Islet precursor cell (in vitro differentiated cells): ENCODE results near the gene MTMR10.
A peak's percentile ranks its signal among the peaks of the same experiment; 100 is the strongest.

ENCODE experiments used
- DNase-seq: peaks from one replicate; pipeline ENCODE4 v3.0.0-alpha.2; 2018

The MTMR10 gene

DNA sequence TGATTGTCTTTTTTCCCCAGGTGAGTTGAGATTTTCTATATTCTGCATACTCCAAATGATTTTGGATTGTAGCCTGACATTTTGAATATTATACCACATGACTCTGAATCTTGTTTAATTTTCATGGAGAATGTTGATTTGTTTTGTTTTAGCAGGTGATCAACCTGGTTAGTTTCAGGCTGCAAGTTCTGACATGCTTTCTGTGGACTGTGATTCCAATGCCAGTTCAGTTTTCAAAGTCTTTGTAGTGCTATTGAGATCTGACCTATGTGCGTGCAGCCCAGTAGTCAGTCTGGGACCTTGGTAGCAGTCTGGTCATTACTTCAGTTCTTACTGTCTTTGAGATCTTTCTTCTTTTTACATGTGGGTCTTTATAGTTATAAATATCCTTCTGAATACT, 18.6 kb upstream of the MTMR10 start:
- no peak for DNase-seq

- no peak for DNase-seq
Measured at GRCh38 chr15:31005660-31006059, 14.2 kb upstream of the MTMR10 start.

GRCh38 chr15:31004220-31004733, 12.8 kb upstream of the MTMR10 start:
- DNase-seq, result peak; percentile 53

GRCh38 chr15:31001702-31002101, 10.3 kb upstream of the MTMR10 start:
- DNase-seq, result no peak

DNA sequence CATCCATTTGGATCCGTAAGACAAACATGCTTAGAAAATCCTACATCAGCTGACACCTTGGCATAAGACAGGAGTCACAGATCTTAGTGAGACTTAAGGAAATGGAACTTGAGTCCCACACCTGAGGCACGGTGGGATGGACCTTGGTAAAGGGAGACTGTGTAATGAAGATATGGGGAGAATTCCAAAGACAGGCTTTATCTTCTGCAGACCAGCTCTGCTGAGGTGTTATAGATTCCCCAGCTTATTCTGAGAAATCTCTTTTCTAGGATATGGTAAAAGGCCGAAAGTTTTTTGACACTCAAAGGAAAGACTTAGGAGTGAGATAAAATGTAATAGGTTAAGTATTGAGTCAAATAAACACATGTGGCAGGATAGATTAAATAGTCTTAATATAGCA, 8.3 kb upstream of the MTMR10 start:
- DNase-seq, result no peak

GRCh38 chr15:30997270-30997669, 5.8 kb upstream of the MTMR10 start:
- no peak for DNase-seq

GRCh38 chr15:30992249-30992864, 929 bp upstream of the MTMR10 start:
- DNase-seq, result no peak

- no peak for DNase-seq
Measured at GRCh38 chr15:30990446-30991254, 778 bp downstream of the MTMR10 start.

GRCh38 chr15:30990036-30990435, 1.4 kb downstream of the MTMR10 start:
- no peak for DNase-seq

DNA sequence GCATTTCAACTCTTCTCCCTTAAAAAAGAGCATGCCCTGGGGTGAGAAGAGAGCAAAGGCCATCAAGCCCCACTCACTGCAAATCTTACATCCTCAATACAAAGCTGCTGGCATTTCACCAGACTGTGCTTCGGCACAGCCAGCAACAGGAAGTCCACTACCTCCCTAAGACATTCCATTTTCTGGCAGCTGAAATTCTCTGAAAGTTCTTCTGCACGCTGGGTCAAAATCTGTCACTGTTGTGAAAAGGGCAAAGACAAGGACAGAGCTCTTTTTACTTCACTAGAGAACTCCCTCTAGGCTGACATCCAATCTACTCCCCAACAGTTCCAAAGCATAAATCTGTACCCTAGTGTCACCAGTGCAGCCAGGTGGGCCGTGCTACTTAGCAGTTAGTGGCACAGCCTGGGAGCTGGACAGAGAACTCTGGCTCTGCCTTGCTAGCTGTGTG, 6.3 kb downstream of the MTMR10 start:
- DNase-seq, result no peak

GRCh38 chr15:30984542-30984941, 6.9 kb downstream of the MTMR10 start:
- no peak for DNase-seq

- no peak for DNase-seq
Measured at GRCh38 chr15:30984118-30984517, 7.3 kb downstream of the MTMR10 start.

DNA sequence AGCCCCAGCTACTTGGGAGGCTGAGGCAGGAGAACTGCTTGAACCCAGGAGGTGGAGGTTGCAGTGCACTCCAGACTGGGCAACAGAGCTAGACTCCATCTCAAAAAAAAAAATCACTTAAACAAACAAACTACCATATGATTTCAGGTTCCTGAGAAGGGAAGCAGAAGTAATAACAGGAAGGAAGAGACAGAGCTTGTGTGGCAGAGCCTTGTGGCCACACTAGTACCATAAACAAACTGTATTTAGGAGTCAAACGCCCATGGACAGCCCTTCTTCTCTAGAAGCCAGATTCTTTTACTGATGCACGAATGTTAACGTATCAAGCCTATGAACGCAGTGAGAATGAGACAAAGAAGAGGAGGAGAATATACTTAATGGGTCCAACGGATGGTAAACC, 12.0 kb downstream of the MTMR10 start:
- DNase-seq, result no peak

DNA sequence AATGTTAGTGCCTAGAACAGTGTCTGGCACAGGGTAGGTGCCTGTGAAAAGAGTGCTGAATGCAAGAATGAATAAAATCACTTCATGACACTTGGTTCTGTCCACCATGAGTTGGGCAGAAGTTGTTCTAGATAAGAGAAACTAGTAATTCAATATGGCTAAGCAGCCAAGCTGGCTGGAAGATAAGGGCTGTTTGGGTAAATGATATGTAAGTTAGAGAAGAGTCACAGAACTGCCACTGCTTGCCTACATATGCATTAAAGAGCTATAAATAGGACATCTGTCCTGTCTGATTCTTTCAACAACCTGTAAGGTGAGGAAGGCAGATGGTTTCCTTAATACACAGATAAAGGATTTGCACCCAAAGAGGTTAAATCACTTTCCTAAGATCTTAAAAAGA, 13.1 kb downstream of the MTMR10 start:
- DNase-seq, result no peak

GRCh38 chr15:30974112-30974511, 17.3 kb downstream of the MTMR10 start:
- DNase-seq, result no peak

DNA sequence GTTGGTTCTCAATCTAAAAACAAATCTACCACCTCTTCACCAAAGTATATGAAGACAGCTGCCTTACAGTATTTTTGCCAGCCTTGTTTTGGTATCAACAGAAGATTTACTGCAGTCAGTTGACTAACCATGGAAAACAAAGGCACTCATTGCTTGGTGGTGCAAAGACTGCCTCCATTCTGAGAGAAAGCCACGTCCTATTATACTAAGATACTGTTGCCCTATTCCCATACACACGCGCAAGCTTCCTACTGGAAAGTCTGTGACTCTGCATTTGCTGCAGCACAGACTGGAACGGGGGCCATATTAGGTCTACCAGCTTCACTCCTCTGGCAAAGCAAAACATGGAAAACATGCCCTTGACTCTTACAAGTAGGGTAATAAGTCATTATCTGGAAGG, 18.0 kb downstream of the MTMR10 start:
- DNase-seq, result no peak

GRCh38 chr15:30969724-30970123, 21.7 kb downstream of the MTMR10 start:
- DNase-seq, result no peak

- no peak for DNase-seq
Measured at GRCh38 chr15:30963681-30964080, 27.7 kb downstream of the MTMR10 start.

GRCh38 chr15:30962659-30963058, 28.8 kb downstream of the MTMR10 start:
- no peak for DNase-seq

DNA sequence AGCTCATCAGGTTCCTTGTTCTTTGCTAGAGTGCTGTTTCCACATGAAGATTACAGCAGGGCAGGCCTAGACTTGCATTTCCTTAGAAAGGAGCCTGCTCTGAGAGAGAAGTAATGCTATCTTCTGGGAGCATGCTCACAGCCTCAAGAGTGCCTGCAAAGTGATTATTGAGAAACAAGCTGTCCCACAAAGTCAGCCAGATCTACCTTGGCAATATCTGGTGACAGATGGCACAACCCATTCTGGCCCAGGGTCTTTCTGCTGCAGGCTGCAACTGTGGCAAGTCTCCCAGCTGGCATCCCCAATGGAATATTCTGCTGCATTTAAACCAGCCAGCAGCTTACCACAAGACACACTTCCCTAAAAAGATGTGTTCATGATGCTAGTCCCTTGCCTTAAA, 29.3 kb downstream of the MTMR10 start:
- no peak for DNase-seq

GRCh38 chr15:30958219-30958618, 33.2 kb downstream of the MTMR10 start:
- DNase-seq, result no peak

DNA sequence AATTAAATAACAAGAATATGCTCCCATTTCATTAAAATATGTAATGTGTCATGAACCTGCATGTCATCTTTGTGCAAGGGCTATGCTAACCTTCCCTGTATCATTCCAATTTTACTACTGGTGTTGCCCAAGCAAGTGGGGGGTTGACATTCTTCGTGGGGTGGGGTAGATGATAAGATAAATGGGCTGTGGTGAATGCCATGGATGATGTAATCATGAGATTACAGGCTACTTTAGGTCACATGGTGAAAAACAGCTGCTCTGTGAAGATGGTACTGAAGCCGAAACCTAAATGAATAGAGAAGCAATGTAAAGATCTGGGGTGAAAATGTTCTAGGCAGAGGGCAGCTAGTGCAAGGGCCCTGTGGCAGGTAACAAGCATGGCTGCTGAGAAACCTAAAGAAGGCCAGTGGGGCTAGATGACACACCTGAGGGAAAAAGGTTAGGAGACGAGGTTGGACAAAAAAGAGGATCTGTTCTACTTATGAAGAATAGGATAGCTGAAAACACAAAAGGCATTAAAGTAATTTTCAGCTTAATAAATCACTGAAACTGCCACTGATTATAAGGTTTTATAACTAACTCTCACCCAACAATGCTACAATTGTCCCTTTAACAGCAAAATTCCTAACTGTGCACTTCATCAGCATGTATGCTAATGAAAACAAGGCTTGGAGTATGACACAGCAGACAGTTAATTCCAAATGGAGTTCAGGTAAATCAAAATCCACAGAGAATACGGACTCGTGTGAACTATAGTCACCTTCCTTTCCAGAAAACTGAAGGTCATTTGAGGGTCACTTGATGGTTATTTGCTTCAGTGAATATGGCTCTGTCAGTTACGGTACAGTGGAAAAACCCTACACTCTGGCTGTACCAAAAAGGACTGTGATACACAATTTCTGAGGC, 35.0 kb downstream of the MTMR10 start:
- no peak for DNase-seq

DNA sequence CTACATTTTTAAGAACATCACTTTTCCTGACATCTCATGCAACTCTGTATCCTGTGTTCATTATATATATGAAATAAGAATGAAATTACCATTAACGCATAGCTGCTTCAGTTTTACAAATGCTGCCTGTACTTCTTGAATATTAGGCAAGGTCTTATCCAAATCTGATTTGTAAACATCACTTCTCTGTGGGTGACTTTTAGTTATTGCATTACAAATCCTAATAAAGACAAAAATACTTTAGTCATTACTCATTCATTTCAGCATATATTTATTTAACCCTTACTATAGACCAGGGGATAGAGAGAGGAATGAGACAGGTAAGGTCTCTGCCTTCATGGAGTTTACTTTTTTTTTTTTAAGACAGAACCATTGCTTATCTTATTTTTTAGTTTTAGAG, 36.8 kb downstream of the MTMR10 start:
- DNase-seq, result no peak
